ENCODE results near the gene SOX30. TPM values are rescaled to one million over a fixed set of nuclear protein-coding genes. Genes with fewer than 3 reads are reported as not detected.

The SOX30 gene
- total RNA-seq, 1 donor from 2014 or later, result 0.13 TPM

GRCh38 chr5:157668356-157668755, 16.1 kb upstream of the SOX30 start:
- no peak for DNase-seq (ENCODE audit: low spot score)
- intact Hi-C loops (cut with DNase I), result no loop called here

GRCh38 chr5:157665467-157666070, 13.3 kb upstream of the SOX30 start:
- intact Hi-C loops (cut with DNase I), result no loop called here
- no peak for DNase-seq (ENCODE audit: low spot score)

- intact Hi-C loops (cut with DNase I), result no loop called here
- DNase-seq (ENCODE audit: low spot score), result no peak
Observed at GRCh38 chr5:157659868-157660660, 7.8 kb upstream of the SOX30 start.

GRCh38 chr5:157658893-157659292, 6.7 kb upstream of the SOX30 start:
- no peak for DNase-seq (ENCODE audit: low spot score)
- intact Hi-C loops (cut with DNase I), result no loop called here

GRCh38 chr5:157657516-157657915, 5.3 kb upstream of the SOX30 start:
- intact Hi-C loops (cut with DNase I), result no loop called here

GRCh38 chr5:157651623-157652376, 438 bp downstream of the SOX30 start:
- intact Hi-C loops (cut with DNase I), result no loop called here
- peak; percentile 88 for DNase-seq (ENCODE audit: low spot score)

More at GRCh38 chr5:157657516-157657915, 5.3 kb upstream of the SOX30 start:
- no peak for DNase-seq (ENCODE audit: low spot score)

- intact Hi-C loops (cut with DNase I), result no loop called here
Observed at GRCh38 chr5:157650991-157651611, 1.1 kb downstream of the SOX30 start.

GRCh38 chr5:157649101-157649500, 3.1 kb downstream of the SOX30 start:
- intact Hi-C loops (cut with DNase I), result no loop called here
- no peak for DNase-seq (ENCODE audit: low spot score)

More at GRCh38 chr5:157650991-157651611, 1.1 kb downstream of the SOX30 start:
- DNase-seq (ENCODE audit: low spot score), result no peak

- DNase-seq (ENCODE audit: low spot score), result no peak
- intact Hi-C loops (cut with DNase I), result no loop called here
Observed at GRCh38 chr5:157648275-157648990, 3.8 kb downstream of the SOX30 start.

- intact Hi-C loops (cut with DNase I), result no loop called here
- DNase-seq (ENCODE audit: low spot score), result no peak
Observed at GRCh38 chr5:157640406-157641066, 11.7 kb downstream of the SOX30 start.

- DNase-seq (ENCODE audit: low spot score), result no peak
- intact Hi-C loops (cut with DNase I), result no loop called here
Observed at GRCh38 chr5:157630341-157630740, 21.9 kb downstream of the SOX30 start.

- intact Hi-C loops (cut with DNase I), result no loop called here
- no peak for DNase-seq (ENCODE audit: low spot score)
Observed at GRCh38 chr5:157626831-157627230, 25.4 kb downstream of the SOX30 start.

GRCh38 chr5:157624144-157624543, 28.1 kb downstream of the SOX30 start:
- no peak for DNase-seq (ENCODE audit: low spot score)
- intact Hi-C loops (cut with DNase I), result no loop called here

- no peak for DNase-seq (ENCODE audit: low spot score)
- intact Hi-C loops (cut with DNase I), result no loop called here
Observed at GRCh38 chr5:157620776-157621175, 31.5 kb downstream of the SOX30 start.

- intact Hi-C loops (cut with DNase I), result no loop called here
- DNase-seq (ENCODE audit: low spot score), result no peak
Observed at GRCh38 chr5:157618191-157618765, 34.0 kb downstream of the SOX30 start.

GRCh38 chr5:157616785-157617184, 35.5 kb downstream of the SOX30 start:
- DNase-seq (ENCODE audit: low spot score), result no peak
- intact Hi-C loops (cut with DNase I), result no loop called here

- DNase-seq (ENCODE audit: low spot score), result no peak
- intact Hi-C loops (cut with DNase I), result no loop called here
Observed at GRCh38 chr5:157613385-157614245, 38.6 kb downstream of the SOX30 start.

GRCh38 chr5:157612581-157612980, 39.7 kb downstream of the SOX30 start:
- intact Hi-C loops (cut with DNase I), result no loop called here
- DNase-seq (ENCODE audit: low spot score), result no peak
